ENCODE data around the gene RBM15B. TPM values are rescaled to one million over a fixed set of nuclear protein-coding genes. Genes with fewer than 3 reads are reported as not detected.

RBM15B gene
- total RNA-seq, 2 experiments from 2014 or later: 24.5 to 25.4 TPM

- Mint-ChIP-seq H3K9me3 (no peaks in the 10 kb centered on the region), H3K4me1 (peaks cover 18% of the 10 kb centered on the region), H3K4me3 (no peak overlapping the region), H3K27me3 (no peaks in the 10 kb centered on the region), H3K27ac (peak overlapping the region; percentile 63), H3K36me3 (ENCODE audit: low read depth) (peaks cover 32% of the 10 kb centered on the region)
- ChIA-PET POLR2A (interaction anchor here (0.9 to 1.6 kb wide), 4 partner anchors 12 to 58 kb away, joined by 3 to 9 read pairs (median 4); partner anchors contain the start of genes DCAF1 and MANF), CTCF (interaction anchor here (0.6 to 3.2 kb wide), 7 partner anchors 9 to 820 kb away, joined by 3 to 9 read pairs (median 4); no protein-coding TSS in a partner anchor)
- peak; percentile 32 for DNase-seq
Measured at GRCh38 chr3:51441282-51442030, 50.4 kb downstream of the RBM15B start.

DNA sequence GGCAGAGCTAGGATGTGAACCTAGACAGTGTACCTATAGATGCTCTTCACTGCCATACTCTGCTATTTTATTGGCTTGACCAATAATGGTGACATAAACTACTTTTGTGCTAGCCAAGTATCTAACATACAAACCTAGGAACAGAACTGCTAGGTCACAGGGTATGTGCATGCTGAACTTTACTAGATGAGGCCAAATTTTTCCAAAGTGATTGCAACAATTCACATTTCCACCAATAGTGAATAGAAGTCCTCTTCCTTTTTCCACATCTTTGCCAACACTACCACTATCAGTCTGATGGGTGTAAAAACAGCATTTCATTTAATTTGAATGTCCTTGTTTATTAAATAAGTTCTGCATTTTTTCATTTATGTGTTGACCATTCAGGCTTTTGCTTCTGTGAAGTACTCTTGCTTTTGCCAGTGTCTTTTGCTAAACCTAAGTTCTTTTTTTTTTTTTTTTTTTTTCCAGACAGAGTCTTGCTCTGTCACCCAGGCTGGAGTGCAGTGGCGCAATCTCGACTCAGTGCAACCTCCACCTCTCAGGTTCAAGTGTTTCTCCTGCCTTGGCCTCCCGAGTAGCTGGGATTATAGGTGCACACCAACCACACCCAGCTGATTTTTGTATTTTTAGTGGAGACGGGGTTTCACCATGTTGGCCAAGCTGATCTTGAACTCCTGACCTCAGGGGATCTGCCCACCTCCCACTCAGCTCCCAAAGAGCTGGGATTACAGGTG lies 54.6 kb downstream of the RBM15B start:
- Mint-ChIP-seq H3K4me1 (peaks cover 28% of the 10 kb centered on the region), H3K36me3 (ENCODE audit: low read depth) (peaks cover 36% of the 10 kb centered on the region), H3K9me3 (no peaks in the 10 kb centered on the region), H3K4me3 (no peak overlapping the region), H3K27me3 (no peaks in the 10 kb centered on the region), H3K27ac (no peak overlapping the region)
- POLR2A ChIA-PET: no interaction called here
- CTCF ChIA-PET: interaction anchor here (0.8 to 2.3 kb wide), 2 partner anchors 8 to 11 kb away, joined by 6 to 10 read pairs; no protein-coding TSS in a partner anchor
- no peak for DNase-seq

Other genes starting within 250 kb of the RBM15B start
- 100 to 1,000 TPM; 143 to 149 TPM for gene MANF, start 6.0 kb upstream of the RBM15B start, total RNA-seq
- gene DCAF1, start 108.7 kb downstream of the RBM15B start, total RNA-seq: 10 to 100 TPM; 31.2 to 31.8 TPM
- 10 to 100 TPM; 30.4 to 30.5 TPM for gene RAD54L2, start 147.4 kb downstream of the RBM15B start, total RNA-seq

All from activated CD4-positive, alpha-beta memory T cell treated with anti-CD3 and anti-CD28 coated beads, Interleukin-2, amount 10 ng/mL, durations not matched to agents 7 days and 5 days (primary cell).